ENCODE results near the gene BPIFB1. TPM values are rescaled to one million over a fixed set of nuclear protein-coding genes. Genes with fewer than 3 reads are reported as not detected.

The BPIFB1 gene
- total RNA-seq, 1 experiment from 2014 or later, result not detected

DNA sequence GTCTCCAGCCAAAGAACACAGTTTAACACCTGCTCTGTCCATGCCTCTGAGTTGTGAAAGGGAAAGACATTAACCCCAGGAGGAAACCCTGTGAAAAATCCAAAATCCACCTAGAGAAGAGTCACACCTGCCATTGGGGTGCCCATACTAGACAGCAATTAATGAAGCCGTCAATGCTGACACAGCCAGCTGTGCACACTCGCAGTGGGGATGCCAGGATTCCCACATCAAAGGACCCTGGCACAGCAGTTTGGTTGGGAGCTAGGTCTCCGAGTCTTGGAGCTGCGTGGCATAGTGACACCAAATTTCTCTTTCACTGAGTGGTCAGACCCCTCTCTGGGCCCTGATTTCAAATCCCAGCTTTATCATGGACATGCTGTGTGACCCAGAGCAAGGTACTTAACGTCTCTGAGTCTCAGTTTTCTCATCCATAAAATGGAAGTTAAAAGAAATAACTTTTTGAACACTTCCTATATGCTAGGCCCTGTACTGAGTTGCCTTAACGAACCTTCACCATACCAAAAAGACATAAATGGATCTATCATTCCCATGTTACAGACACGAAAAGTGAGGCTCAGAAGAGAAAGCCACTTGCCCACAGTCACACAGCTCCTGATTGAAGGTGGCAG, 30.8 kb downstream of the BPIFB1 start:
- Histone ChIP-seq H3K9ac (ENCODE audit: low read length) (no peak overlapping the region), H3K79me2 (ENCODE audit: low read length) (no peaks in the 10 kb centered on the region), H3K9me3 (ENCODE audit: low read length) (no peaks in the 10 kb centered on the region), H4K20me1 (ENCODE audit: insufficient read depth, low read depth, low read length) (no peaks in the 10 kb centered on the region), H3K27ac (ENCODE audit: low read length) (no peak overlapping the region), H3K4me3 (ENCODE audit: low read length) (no peak overlapping the region), H2AFZ (ENCODE audit: low read length) (no peak overlapping the region), H3K27me3 (ENCODE audit: low read length) (no peaks in the 10 kb centered on the region), H3K9me2 (replicated peaks; ENCODE audit: insufficient read depth, low read length) (no peaks in the 10 kb centered on the region), H3K36me3 (ENCODE audit: insufficient read depth, low read length) (no peaks in the 10 kb centered on the region), H3K4me2 (ENCODE audit: low read depth, low read length, poor library complexity, severe bottlenecking) (no peak overlapping the region), H3K4me1 (ENCODE audit: low read length) (no peaks in the 10 kb centered on the region)
- no peak for DNase-seq

DNA sequence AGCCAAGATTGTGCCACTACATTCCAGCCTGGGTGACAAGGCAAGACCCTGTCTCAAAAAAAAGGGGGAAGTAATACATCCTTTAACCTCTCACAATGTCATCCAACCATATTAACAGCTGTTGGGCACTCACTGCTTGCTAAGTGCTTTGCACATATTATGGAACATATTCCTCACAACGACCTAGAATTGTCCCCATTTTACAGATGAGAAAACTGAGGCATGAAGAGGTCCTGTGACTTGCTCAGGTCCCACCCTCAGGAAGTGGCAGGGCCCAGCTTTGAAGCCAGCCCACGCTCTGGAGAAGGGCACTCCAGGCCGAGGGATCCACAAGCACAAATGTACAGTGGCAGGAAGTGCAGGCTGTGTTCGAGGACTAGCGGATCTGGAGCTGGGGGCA, 33.3 kb downstream of the BPIFB1 start:
- H3K36me3 ChIP-seq (ENCODE audit: insufficient read depth, low read length), result no peaks in the 10 kb centered on the region
- H3K4me1 ChIP-seq (ENCODE audit: low read length), result no peaks in the 10 kb centered on the region
- no peaks in the 10 kb centered on the region for H3K79me2 ChIP-seq (ENCODE audit: low read length)
- H3K9me3 ChIP-seq (ENCODE audit: low read length), result no peaks in the 10 kb centered on the region
- H3K9me2 ChIP-seq (replicated peaks; ENCODE audit: insufficient read depth, low read length), result no peaks in the 10 kb centered on the region
- no peak overlapping the region for H2AFZ ChIP-seq (ENCODE audit: low read length)
- H3K27me3 ChIP-seq (ENCODE audit: low read length), result no peaks in the 10 kb centered on the region
- no peak overlapping the region for H3K4me2 ChIP-seq (ENCODE audit: low read depth, low read length, poor library complexity, severe bottlenecking)
- H3K4me3 ChIP-seq (ENCODE audit: low read length), result no peak overlapping the region
- no peak overlapping the region for H3K27ac ChIP-seq (ENCODE audit: low read length)
- H4K20me1 ChIP-seq (ENCODE audit: insufficient read depth, low read depth, low read length), result no peaks in the 10 kb centered on the region
- no peak overlapping the region for H3K9ac ChIP-seq (ENCODE audit: low read length)
- DNase-seq, result no peak

- no peak overlapping the region for H3K4me3 ChIP-seq (ENCODE audit: low read length)
- H3K4me1 ChIP-seq (ENCODE audit: low read length), result no peaks in the 10 kb centered on the region
- no peak overlapping the region for H3K27ac ChIP-seq (ENCODE audit: low read length)
- H2AFZ ChIP-seq (ENCODE audit: low read length), result no peak overlapping the region
- H3K9me2 ChIP-seq (replicated peaks; ENCODE audit: insufficient read depth, low read length), result no peaks in the 10 kb centered on the region
- no peaks in the 10 kb centered on the region for H3K79me2 ChIP-seq (ENCODE audit: low read length)
- no peak overlapping the region for H3K4me2 ChIP-seq (ENCODE audit: low read depth, low read length, poor library complexity, severe bottlenecking)
- H3K9ac ChIP-seq (ENCODE audit: low read length), result no peak overlapping the region
- no peaks in the 10 kb centered on the region for H3K36me3 ChIP-seq (ENCODE audit: insufficient read depth, low read length)
- H3K27me3 ChIP-seq (ENCODE audit: low read length), result no peaks in the 10 kb centered on the region
- no peak for DNase-seq
- H4K20me1 ChIP-seq (ENCODE audit: insufficient read depth, low read depth, low read length), result no peaks in the 10 kb centered on the region
- no peaks in the 10 kb centered on the region for H3K9me3 ChIP-seq (ENCODE audit: low read length)
Measured at GRCh38 chr20:33316958-33317357, 33.9 kb downstream of the BPIFB1 start.

DNA sequence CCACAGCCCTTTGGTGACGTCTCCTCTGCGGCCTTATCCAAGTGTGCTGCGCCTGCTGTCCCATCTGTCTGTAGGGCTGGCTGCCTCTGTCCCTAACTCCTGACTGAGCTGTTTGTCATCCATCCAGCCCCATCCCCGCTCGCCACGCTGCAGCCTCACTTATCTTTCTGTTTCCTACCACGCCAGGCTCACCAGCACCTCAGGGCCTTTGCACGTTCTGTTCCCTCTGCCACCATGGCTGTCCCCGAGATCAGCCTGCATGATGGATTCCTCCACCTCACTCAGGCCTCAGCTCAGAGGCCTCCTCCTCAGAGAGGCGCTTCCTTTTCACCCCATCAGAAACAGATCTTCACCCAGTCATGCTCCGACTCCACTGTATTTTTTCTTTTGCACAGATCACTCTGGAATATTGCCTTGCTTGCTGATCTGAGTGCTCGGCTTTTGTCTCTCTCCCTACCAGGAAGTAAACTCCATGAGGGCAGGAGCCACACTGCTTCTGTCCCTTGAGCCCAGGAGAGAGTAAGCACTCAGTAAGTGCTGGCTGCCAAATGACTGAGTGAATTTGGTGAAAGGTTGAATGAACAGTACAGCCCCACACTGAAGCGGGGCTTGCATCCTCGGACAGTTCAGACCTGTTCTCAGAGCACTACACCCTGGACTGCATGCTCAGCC, 34.5 kb downstream of the BPIFB1 start:
- Histone ChIP-seq H3K9ac (ENCODE audit: low read length) (no peak overlapping the region), H3K4me1 (ENCODE audit: low read length) (no peaks in the 10 kb centered on the region), H3K9me3 (ENCODE audit: low read length) (no peaks in the 10 kb centered on the region), H3K9me2 (replicated peaks; ENCODE audit: insufficient read depth, low read length) (no peaks in the 10 kb centered on the region), H3K27ac (ENCODE audit: low read length) (no peak overlapping the region), H4K20me1 (ENCODE audit: insufficient read depth, low read depth, low read length) (no peaks in the 10 kb centered on the region), H3K4me3 (ENCODE audit: low read length) (no peak overlapping the region), H3K4me2 (ENCODE audit: low read depth, low read length, poor library complexity, severe bottlenecking) (no peak overlapping the region), H3K79me2 (ENCODE audit: low read length) (no peaks in the 10 kb centered on the region), H2AFZ (ENCODE audit: low read length) (no peak overlapping the region), H3K36me3 (ENCODE audit: insufficient read depth, low read length) (no peaks in the 10 kb centered on the region), H3K27me3 (ENCODE audit: low read length) (no peaks in the 10 kb centered on the region)
- DNase-seq, result no peak

DNA sequence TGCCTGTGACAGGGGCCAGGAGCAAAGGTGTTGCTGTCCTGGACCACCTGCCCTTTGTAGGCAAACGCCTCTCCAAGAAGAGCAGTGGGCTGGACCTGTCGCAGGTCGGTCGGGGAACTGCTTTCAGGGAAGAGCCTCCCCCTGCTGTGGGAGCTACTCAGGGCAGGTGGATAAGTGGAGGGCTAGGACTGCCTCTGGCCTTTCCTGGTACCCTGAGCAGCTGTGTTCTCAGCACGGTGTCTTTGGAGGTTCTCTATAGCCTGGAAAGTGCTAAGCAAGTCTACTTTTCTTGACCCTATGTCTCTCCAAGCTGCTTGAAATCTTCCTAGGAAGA, 35.0 kb downstream of the BPIFB1 start:
- Histone ChIP-seq H2AFZ (ENCODE audit: low read length) (no peak overlapping the region), H3K9ac (ENCODE audit: low read length) (no peak overlapping the region), H3K4me3 (ENCODE audit: low read length) (no peak overlapping the region), H3K4me1 (ENCODE audit: low read length) (no peaks in the 10 kb centered on the region), H3K27ac (ENCODE audit: low read length) (no peak overlapping the region), H3K79me2 (ENCODE audit: low read length) (no peaks in the 10 kb centered on the region), H3K9me2 (replicated peaks; ENCODE audit: insufficient read depth, low read length) (no peaks in the 10 kb centered on the region), H3K9me3 (ENCODE audit: low read length) (no peaks in the 10 kb centered on the region), H4K20me1 (ENCODE audit: insufficient read depth, low read depth, low read length) (no peaks in the 10 kb centered on the region), H3K4me2 (ENCODE audit: low read depth, low read length, poor library complexity, severe bottlenecking) (no peak overlapping the region), H3K36me3 (ENCODE audit: insufficient read depth, low read length) (no peaks in the 10 kb centered on the region), H3K27me3 (ENCODE audit: low read length) (no peaks in the 10 kb centered on the region)
- DNase-seq, result no peak

DNA sequence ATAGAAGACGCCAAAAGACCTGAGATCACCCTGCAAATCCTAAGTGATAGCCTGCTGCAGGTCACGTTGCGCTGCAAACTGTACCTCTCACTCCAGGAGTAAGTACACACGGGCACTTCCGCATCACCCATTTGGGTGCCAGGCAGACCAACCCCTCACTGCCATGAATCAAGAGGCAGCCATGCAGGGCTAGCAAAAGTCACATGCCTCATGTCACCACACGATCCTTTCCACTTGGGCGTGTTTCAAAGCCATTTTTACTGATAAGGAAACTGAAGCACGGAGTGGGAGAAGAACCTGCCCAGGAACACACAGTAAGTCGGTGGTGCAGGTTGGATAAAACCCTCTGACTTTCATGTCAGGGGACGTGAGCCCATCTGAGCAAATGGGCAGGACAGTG, 37.0 kb downstream of the BPIFB1 start:
- H3K27ac ChIP-seq (ENCODE audit: low read length), result no peak overlapping the region
- H3K4me2 ChIP-seq (ENCODE audit: low read depth, low read length, poor library complexity, severe bottlenecking), result no peak overlapping the region
- H3K79me2 ChIP-seq (ENCODE audit: low read length), result no peaks in the 10 kb centered on the region
- H2AFZ ChIP-seq (ENCODE audit: low read length), result no peak overlapping the region
- no peak overlapping the region for H3K4me3 ChIP-seq (ENCODE audit: low read length)
- DNase-seq, result no peak
- no peaks in the 10 kb centered on the region for H3K9me2 ChIP-seq (replicated peaks; ENCODE audit: insufficient read depth, low read length)
- no peaks in the 10 kb centered on the region for H3K27me3 ChIP-seq (ENCODE audit: low read length)
- H3K9me3 ChIP-seq (ENCODE audit: low read length), result no peaks in the 10 kb centered on the region
- H3K4me1 ChIP-seq (ENCODE audit: low read length), result no peaks in the 10 kb centered on the region
- H4K20me1 ChIP-seq (ENCODE audit: insufficient read depth, low read depth, low read length), result no peaks in the 10 kb centered on the region
- no peaks in the 10 kb centered on the region for H3K36me3 ChIP-seq (ENCODE audit: insufficient read depth, low read length)
- H3K9ac ChIP-seq (ENCODE audit: low read length), result no peak overlapping the region

DNA sequence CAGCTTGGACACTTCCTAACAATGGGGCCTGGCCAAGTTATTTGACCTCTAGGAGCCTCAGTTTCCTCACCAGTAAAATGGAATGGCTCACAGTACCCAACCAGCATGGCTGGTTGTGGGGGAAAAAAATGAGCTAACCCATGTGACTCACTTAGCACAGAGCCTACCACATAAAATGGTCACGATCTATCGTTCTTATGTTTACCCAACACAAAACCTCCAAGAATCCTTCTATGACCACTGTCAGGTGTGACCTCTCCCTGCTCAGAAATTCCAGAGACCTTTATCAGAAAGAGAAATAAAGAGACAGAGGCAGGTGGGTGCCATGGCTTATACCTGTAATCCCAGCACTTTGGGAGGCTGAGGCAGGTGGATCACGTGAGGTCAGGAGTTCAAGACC, 39.4 kb downstream of the BPIFB1 start:
- H3K4me3 ChIP-seq (ENCODE audit: low read length), result no peak overlapping the region
- H3K36me3 ChIP-seq (ENCODE audit: insufficient read depth, low read length), result no peaks in the 10 kb centered on the region
- H3K27ac ChIP-seq (ENCODE audit: low read length), result no peak overlapping the region
- DNase-seq, result no peak
- no peaks in the 10 kb centered on the region for H3K9me3 ChIP-seq (ENCODE audit: low read length)
- H3K27me3 ChIP-seq (ENCODE audit: low read length), result no peaks in the 10 kb centered on the region
- H3K79me2 ChIP-seq (ENCODE audit: low read length), result no peaks in the 10 kb centered on the region
- H3K9me2 ChIP-seq (replicated peaks; ENCODE audit: insufficient read depth, low read length), result no peaks in the 10 kb centered on the region
- H3K4me2 ChIP-seq (ENCODE audit: low read depth, low read length, poor library complexity, severe bottlenecking), result no peak overlapping the region
- H3K9ac ChIP-seq (ENCODE audit: low read length), result no peak overlapping the region
- peaks cover 5% of the 10 kb centered on the region; the same call in 1 of the 2 replicates for H3K4me1 ChIP-seq (ENCODE audit: low read length)
- no peaks in the 10 kb centered on the region for H4K20me1 ChIP-seq (ENCODE audit: insufficient read depth, low read depth, low read length)
- H2AFZ ChIP-seq (ENCODE audit: low read length), result no peak overlapping the region

DNA sequence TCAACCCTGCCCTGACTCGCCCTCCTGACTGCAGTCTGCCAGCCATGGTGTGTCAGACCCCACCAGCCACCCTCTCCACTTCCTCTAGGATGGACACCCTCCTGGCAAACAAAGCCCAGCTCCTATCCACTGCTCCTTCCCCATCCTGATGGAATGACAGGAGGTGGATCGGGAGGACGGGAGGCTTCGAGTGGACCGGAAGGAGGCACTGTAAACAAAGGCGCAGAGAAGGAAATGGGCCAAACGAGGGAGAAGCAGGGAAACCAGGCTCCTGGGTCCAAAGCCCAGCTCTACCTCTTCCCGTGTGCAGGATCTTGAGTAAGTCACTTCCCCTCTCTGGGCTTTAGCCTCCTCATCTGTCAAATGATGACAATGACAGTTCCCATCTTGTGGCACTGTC, 40.2 kb downstream of the BPIFB1 start:
- no peak for DNase-seq
- Histone ChIP-seq H4K20me1 (ENCODE audit: insufficient read depth, low read depth, low read length) (no peaks in the 10 kb centered on the region), H3K4me3 (ENCODE audit: low read length) (no peak overlapping the region), H3K4me2 (ENCODE audit: low read depth, low read length, poor library complexity, severe bottlenecking) (no peak overlapping the region), H3K79me2 (ENCODE audit: low read length) (no peaks in the 10 kb centered on the region), H3K9me2 (replicated peaks; ENCODE audit: insufficient read depth, low read length) (no peaks in the 10 kb centered on the region), H3K36me3 (ENCODE audit: insufficient read depth, low read length) (no peaks in the 10 kb centered on the region), H3K27me3 (ENCODE audit: low read length) (no peaks in the 10 kb centered on the region), H2AFZ (ENCODE audit: low read length) (no peak overlapping the region), H3K27ac (ENCODE audit: low read length) (no peak overlapping the region), H3K4me1 (ENCODE audit: low read length) (peaks cover 5% of the 10 kb centered on the region; the same call in 1 of the 2 replicates), H3K9me3 (ENCODE audit: low read length) (no peaks in the 10 kb centered on the region), H3K9ac (ENCODE audit: low read length) (no peak overlapping the region)
